HCT116 (cell line): ENCODE results near the gene ZNF775. TPM values are rescaled to one million over a fixed set of nuclear protein-coding genes. Genes with fewer than 3 reads are reported as not detected.

Experiments used
- ATAC-seq: fragments of 200-7000 bp; cut with Tn5 transposase; 2 replicates; pipeline ENCODE4 v1.9.1; 2020; ENCODE audit warnings: mild to moderate bottlenecking, moderate library complexity
- BruUV-seq: library from RNA; stranded (reverse); fragments of 400-500 nt; replicated peaks from 2 replicates; lab custom pipeline; 2021; lab: Mats Ljungman, UMichigan
- CTCF ChIA-PET: fragments of 300-600 bp; sonication (Branson Sonifier 250); formaldehyde crosslinking; loops from one replicate; lab custom pipeline; 2021; ENCODE audit warnings: antibody characterized with exemption; lab: Charles Lee
- POLR2A ChIA-PET: fragments of 300-600, 350-600 bp; sonication (Branson Sonifier 250); formaldehyde crosslinking; loops from one replicate; lab custom pipeline; 2021; ENCODE audit warnings: antibody characterized with exemption; lab: Charles Lee
- RAD21 ChIA-PET, 2 experiments: fragments of 300-600 bp; sonication (Branson Sonifier 250); formaldehyde crosslinking; loops; one replicate each; lab custom pipeline; 2023; ENCODE audit warnings: low total read pairs in 2 of 2; ENCODE audit not compliant: uncharacterized antibody in 2 of 2, unreplicated experiment in 2 of 2, low non-redundant PET in 1 of 2; lab: Charles Lee
- DNase-seq: peaks from one replicate; pipeline ENCODE4 v3.0.0-alpha.2; 2010; ENCODE audit warnings: low read depth, low spot score
- H2AFZ ChIP-seq: fragments of 200-600 bp; shearing (Covaris generic), sonication (generic); 2 replicates; pipeline ENCODE4 v1.6.1; 2017; ENCODE audit warnings: low read depth, mixed run types, mixed read lengths, antibody characterized with exemption, low read length; ENCODE audit not compliant: poor library complexity, severe bottlenecking
- H3K27ac ChIP-seq: 2 replicates; pipeline ENCODE4 v1.5.1; 2012; ENCODE audit warnings: low read depth, low read length
- H3K27me3 ChIP-seq: fragments of 200-600 bp; sonication (generic); 2 replicates; pipeline ENCODE4 v1.6.1; 2016; ENCODE audit warnings: mixed run types, low read length, mixed read lengths; ENCODE audit not compliant: insufficient read depth
- H3K36me3 ChIP-seq, 2 experiments: fragments of 200-500 bp in 1 of 2; fragments of 200-600 bp in 1 of 2; sonication (Bioruptor generic) in 1 of 2; sonication (generic) in 1 of 2; 2 replicates each; pipeline versions ENCODE4 v1.5.1 to v1.6.1; 2014 to 2016; ENCODE audit warnings: low read length in 2 of 2, inconsistent platforms in 1 of 2, mixed read lengths in 1 of 2, mixed run types in 1 of 2; ENCODE audit not compliant: insufficient read depth in 2 of 2, control insufficient read depth in 1 of 2
- H3K4me1 ChIP-seq, 2 experiments: fragments of 200-600 bp in 1 of 2; sonication (generic) in 1 of 2; 2 replicates each; pipeline versions ENCODE4 v1.5.1 to v1.6.1; 2012 to 2017; ENCODE audit warnings: low read length in 2 of 2, inconsistent platforms in 1 of 2, mild to moderate bottlenecking in 1 of 2, mixed read lengths in 1 of 2, mixed run types in 1 of 2, moderate library complexity in 1 of 2; ENCODE audit not compliant: insufficient read depth in 2 of 2, control insufficient read depth in 1 of 2
- H3K4me2 ChIP-seq: fragments of 200-600 bp; sonication (generic); 2 replicates; pipeline ENCODE4 v1.6.1; 2017; ENCODE audit warnings: mixed run types, low read length, mixed read lengths
- H3K4me3 ChIP-seq, 2 experiments: fragments of 200-600 bp in 1 of 2; sonication (generic) in 1 of 2; replicated peaks in 1 of 2; 2 replicates each; pipeline ENCODE4 v1.5.1; 2011 to 2016; ENCODE audit warnings: low read length in 2 of 2, control low read depth in 1 of 2, low read depth in 1 of 2, mild to moderate bottlenecking in 1 of 2, mixed read lengths in 1 of 2, mixed run types in 1 of 2
- H3K79me2 ChIP-seq: fragments of 200-600 bp; sonication (generic); 2 replicates; pipeline ENCODE4 v1.6.1; 2017; ENCODE audit warnings: mild to moderate bottlenecking, mixed run types, low read length, moderate library complexity, mixed read lengths; ENCODE audit not compliant: insufficient read depth
- H3K9ac ChIP-seq: fragments of 200-600 bp; sonication (generic); 2 replicates; pipeline ENCODE4 v1.6.1; 2016; ENCODE audit warnings: low read length, mixed read lengths
- H3K9me2 ChIP-seq: fragments of 200-600 bp; sonication (generic), shearing (Covaris generic); 2 replicates; pipeline ENCODE4 v1.6.1; 2017; ENCODE audit warnings: mixed run types, mild to moderate bottlenecking, moderate library complexity; ENCODE audit not compliant: insufficient read depth
- H3K9me3 ChIP-seq, 2 experiments: fragments of 200-500 bp in 1 of 2; fragments of 200-600 bp in 1 of 2; sonication (Bioruptor generic) in 1 of 2; sonication (generic) in 1 of 2; 2 replicates each; pipeline ENCODE4 v1.6.1; 2014 to 2017; ENCODE audit warnings: low read length in 2 of 2, mixed read lengths in 2 of 2, inconsistent platforms in 1 of 2, low read depth in 1 of 2, mild to moderate bottlenecking in 1 of 2, mixed run types in 1 of 2, moderate library complexity in 1 of 2; ENCODE audit not compliant: control insufficient read depth in 1 of 2, insufficient read depth in 1 of 2
- H4K20me1 ChIP-seq: fragments of 200-600 bp; sonication (generic), shearing (Covaris generic); 2 replicates; pipeline ENCODE4 v1.6.1; 2017; ENCODE audit warnings: mixed run types, mild to moderate bottlenecking, moderate library complexity; ENCODE audit not compliant: insufficient read depth
- CBX3 ChIP-seq: IDR thresholded peaks from 2 replicates; pipeline ENCODE4 v1.6.1; 2012; ENCODE audit warnings: low read depth
- CEBPB ChIP-seq: IDR thresholded peaks from 2 replicates; pipeline ENCODE4 v1.6.1; 2012; ENCODE audit warnings: low read depth
- EGR1 ChIP-seq: IDR thresholded peaks from 2 replicates; pipeline ENCODE4 v1.6.1; 2012; ENCODE audit warnings: low read depth
- JUND ChIP-seq: IDR thresholded peaks from 2 replicates; pipeline ENCODE4 v1.6.1; 2012
- POLR2A ChIP-seq: IDR thresholded peaks from 2 replicates; pipeline ENCODE4 v1.7.0; 2011; ENCODE audit warnings: borderline replicate concordance; ENCODE audit not compliant: insufficient read depth, insufficient read length; ENCODE audit errors: extremely low read depth
- POLR2AphosphoS5 ChIP-seq: IDR thresholded peaks from 2 replicates; pipeline ENCODE4 v1.6.1; 2011; ENCODE audit warnings: mild to moderate bottlenecking, low read depth, low read length, moderate library complexity
- RAD21 ChIP-seq: IDR thresholded peaks from 2 replicates; pipeline ENCODE4 v1.6.1; 2012; ENCODE audit warnings: low read depth, mild to moderate bottlenecking
- SIN3A ChIP-seq: IDR thresholded peaks from 2 replicates; pipeline ENCODE4 v1.6.1; 2012; ENCODE audit warnings: low read depth
- YY1 ChIP-seq: IDR thresholded peaks from 2 replicates; pipeline ENCODE4 v1.6.1; 2011; ENCODE audit warnings: low read length, low read depth, moderate library complexity, mild to moderate bottlenecking; ENCODE audit not compliant: insufficient replicate concordance; ENCODE audit errors: extremely low read depth
- ZFX ChIP-seq: fragments of 450-650 bp; IDR thresholded peaks from 2 replicates; pipeline ENCODE4 v1.6.1; 2017
- ZNF274 ChIP-seq: fragments of 200-500 bp; sonication (Bioruptor generic); IDR thresholded peaks from 2 replicates; pipeline ENCODE4 v1.6.1; 2014; ENCODE audit warnings: mild to moderate bottlenecking, low read depth, low read length, inconsistent platforms
- intact Hi-C: fragments of 100-400 bp; cut with micrococcal nuclease; formaldehyde crosslinking; loops from 2 replicates; pipeline ENCODE4 v1.10.0; 2022
- total RNA-seq: library from RNA; stranded (reverse); gene quantifications from one replicate; pipeline ENCODE4 v1.2.1, GENCODE V29; 2021; ENCODE audit not compliant: unreplicated experiment
- TF ChIP-seq, protein P1 (sequence below), 3 experiments: fragments of 200-600 bp in 1 of 3; sonication (generic) in 1 of 3; IDR thresholded peaks in 2 of 3; conservative IDR thresholded peaks in 1 of 3; 2 replicates each; pipeline ENCODE4 v1.5.1; 2012 to 2017; ENCODE audit warnings: low read depth in 2 of 3, low read length in 2 of 3, antibody characterized with exemption in 1 of 3, borderline replicate concordance in 1 of 3, control low read depth in 1 of 3, mild to moderate bottlenecking in 1 of 3, mixed read lengths in 1 of 3, mixed run types in 1 of 3, moderate library complexity in 1 of 3; ENCODE audit not compliant: insufficient read depth in 1 of 3
- TF ChIP-seq, protein P2 (sequence below): IDR thresholded peaks from 2 replicates; pipeline ENCODE4 v1.6.1; 2011; ENCODE audit warnings: mild to moderate bottlenecking, low read length, moderate library complexity; ENCODE audit not compliant: insufficient replicate concordance; ENCODE audit errors: extremely low read depth
- TF ChIP-seq, protein P3 (sequence below): IDR thresholded peaks from 2 replicates; pipeline ENCODE4 v1.6.1; 2012
- TF ChIP-seq, protein P4 (sequence below): IDR thresholded peaks from 2 replicates; pipeline ENCODE4 v1.6.1; 2012

ZNF775 gene
- total RNA-seq, 1 experiment from 2014 or later, result 4.5 TPM

DNA sequence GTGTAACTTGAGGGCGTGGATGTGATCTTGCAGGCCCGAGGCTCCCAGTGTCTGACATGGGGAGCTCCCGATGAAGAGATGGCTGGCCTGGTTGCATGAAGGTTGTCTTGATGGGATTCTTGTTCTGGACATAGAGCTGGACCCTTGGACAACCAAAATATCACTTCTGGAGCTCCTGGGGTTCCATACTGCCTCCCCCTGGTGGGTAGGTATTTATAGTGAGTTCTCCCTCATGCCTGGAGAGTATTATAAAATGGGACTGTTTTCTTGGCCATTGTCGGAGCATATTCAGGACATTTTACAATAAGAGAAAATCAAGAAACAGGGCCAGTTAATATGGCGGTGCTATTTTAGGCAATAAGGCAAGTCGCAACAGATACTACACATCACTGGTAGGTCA, 38.7 kb downstream of the ZNF775 start:
- H3K4me2 ChIP-seq, result no peak overlapping the region
- no peaks in the 10 kb centered on the region for H3K9me2 ChIP-seq
- no peak for TF ChIP-seq CEBPB
- TF ChIP-seq, protein P1, sequence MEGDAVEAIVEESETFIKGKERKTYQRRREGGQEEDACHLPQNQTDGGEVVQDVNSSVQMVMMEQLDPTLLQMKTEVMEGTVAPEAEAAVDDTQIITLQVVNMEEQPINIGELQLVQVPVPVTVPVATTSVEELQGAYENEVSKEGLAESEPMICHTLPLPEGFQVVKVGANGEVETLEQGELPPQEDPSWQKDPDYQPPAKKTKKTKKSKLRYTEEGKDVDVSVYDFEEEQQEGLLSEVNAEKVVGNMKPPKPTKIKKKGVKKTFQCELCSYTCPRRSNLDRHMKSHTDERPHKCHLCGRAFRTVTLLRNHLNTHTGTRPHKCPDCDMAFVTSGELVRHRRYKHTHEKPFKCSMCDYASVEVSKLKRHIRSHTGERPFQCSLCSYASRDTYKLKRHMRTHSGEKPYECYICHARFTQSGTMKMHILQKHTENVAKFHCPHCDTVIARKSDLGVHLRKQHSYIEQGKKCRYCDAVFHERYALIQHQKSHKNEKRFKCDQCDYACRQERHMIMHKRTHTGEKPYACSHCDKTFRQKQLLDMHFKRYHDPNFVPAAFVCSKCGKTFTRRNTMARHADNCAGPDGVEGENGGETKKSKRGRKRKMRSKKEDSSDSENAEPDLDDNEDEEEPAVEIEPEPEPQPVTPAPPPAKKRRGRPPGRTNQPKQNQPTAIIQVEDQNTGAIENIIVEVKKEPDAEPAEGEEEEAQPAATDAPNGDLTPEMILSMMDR (IDR thresholded peaks at IDR 0.05 in 2 of 3, conservative IDR thresholded peaks at IDR 0.05 in 1 of 3; ENCODE audit: borderline replicate concordance in 1 of 3, insufficient read depth in 1 of 3, low read depth in 2 of 3, low read length in 2 of 3), result peak; percentile 35 to 51 (median 41); a peak in 4 of 6 replicates
- no peak for TF ChIP-seq POLR2A
- no peak for TF ChIP-seq SIN3A
- TF ChIP-seq JUND, result no peak
- peaks cover 8 to 23% of the 10 kb centered on the region in 2 experiments; a peak in 3 of 4 replicates for H3K4me1 ChIP-seq
- ChIA-PET RAD21 (no interaction called here), CTCF (interaction anchor here (0.9 to 2.1 kb wide), 3 partner anchors 11 to 62 kb away, joined by 3 to 6 read pairs (median 3); no protein-coding TSS in a partner anchor), POLR2A (no interaction called here)
- DNase-seq (no peak), ATAC-seq (no peak)
- H3K4me3 ChIP-seq, result no peak overlapping the region
- no peak overlapping the region for H2AFZ ChIP-seq
- intact Hi-C loops, result no loop called here
- H3K79me2 ChIP-seq, result no peaks in the 10 kb centered on the region
- no peaks in the 10 kb centered on the region for H3K27me3 ChIP-seq
- H4K20me1 ChIP-seq, result no peaks in the 10 kb centered on the region
- no peak overlapping the region for H3K27ac ChIP-seq
- H3K9me3 ChIP-seq, result no peaks in the 10 kb centered on the region
- no TSS peak for BruUV-seq
- no peaks in the 10 kb centered on the region for H3K36me3 ChIP-seq
- H3K9ac ChIP-seq, result no peak overlapping the region

DNA sequence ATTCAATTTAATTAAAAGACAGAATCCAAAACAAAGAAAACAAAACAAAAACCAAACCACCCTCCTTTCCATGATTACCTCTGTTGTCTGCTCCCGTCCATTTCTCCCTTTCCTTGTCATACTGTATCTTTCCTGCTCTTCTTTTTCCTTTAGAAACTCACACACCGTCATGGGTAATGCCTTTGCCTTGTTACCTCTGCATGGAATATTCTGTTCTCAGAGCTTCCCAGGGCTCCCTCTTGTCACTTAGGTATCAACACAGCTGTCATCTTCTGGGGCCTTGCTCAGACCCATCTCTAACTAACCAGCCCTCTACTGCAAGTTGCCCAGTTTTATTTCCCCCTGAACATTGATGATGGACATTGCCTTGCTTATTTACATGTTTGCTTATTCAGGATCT, 41.1 kb downstream of the ZNF775 start:
- Histone ChIP-seq H3K9ac (no peak overlapping the region), H3K27ac (no peak overlapping the region), H3K27me3 (no peaks in the 10 kb centered on the region), H2AFZ (peak overlapping the region; percentile 99), H3K9me3 (no peaks in the 10 kb centered on the region), H3K4me2 (peak overlapping the region; percentile 56; the same call in 1 of the 2 replicates), H3K79me2 (no peaks in the 10 kb centered on the region), H3K4me1 (peaks cover 5 to 10% of the 10 kb centered on the region in 2 experiments; a peak in 3 of 4 replicates), H3K36me3 (no peaks in the 10 kb centered on the region), H3K4me3 (no peak overlapping the region), H3K9me2 (no peaks in the 10 kb centered on the region), H4K20me1 (no peaks in the 10 kb centered on the region)
- BruUV-seq, result no TSS peak
- POLR2A ChIA-PET, result no interaction called here
- DNase-seq (no peak), ATAC-seq (no peak)
- CTCF ChIA-PET, result no interaction called here
- RAD21 ChIA-PET, result no interaction called here
- intact Hi-C loops, result no loop called here
- TF ChIP-seq SIN3A (no peak), POLR2AphosphoS5 (no peak), JUND (no peak), CBX3 (no peak), ZNF274 (no peak), EGR1 (no peak), YY1 (no peak), ZFX (no peak), RAD21 (no peak)
- TF ChIP-seq, protein P2, sequence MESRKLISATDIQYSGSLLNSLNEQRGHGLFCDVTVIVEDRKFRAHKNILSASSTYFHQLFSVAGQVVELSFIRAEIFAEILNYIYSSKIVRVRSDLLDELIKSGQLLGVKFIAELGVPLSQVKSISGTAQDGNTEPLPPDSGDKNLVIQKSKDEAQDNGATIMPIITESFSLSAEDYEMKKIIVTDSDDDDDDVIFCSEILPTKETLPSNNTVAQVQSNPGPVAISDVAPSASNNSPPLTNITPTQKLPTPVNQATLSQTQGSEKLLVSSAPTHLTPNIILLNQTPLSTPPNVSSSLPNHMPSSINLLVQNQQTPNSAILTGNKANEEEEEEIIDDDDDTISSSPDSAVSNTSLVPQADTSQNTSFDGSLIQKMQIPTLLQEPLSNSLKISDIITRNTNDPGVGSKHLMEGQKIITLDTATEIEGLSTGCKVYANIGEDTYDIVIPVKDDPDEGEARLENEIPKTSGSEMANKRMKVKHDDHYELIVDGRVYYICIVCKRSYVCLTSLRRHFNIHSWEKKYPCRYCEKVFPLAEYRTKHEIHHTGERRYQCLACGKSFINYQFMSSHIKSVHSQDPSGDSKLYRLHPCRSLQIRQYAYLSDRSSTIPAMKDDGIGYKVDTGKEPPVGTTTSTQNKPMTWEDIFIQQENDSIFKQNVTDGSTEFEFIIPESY, result no peak
- TF ChIP-seq, protein P3, sequence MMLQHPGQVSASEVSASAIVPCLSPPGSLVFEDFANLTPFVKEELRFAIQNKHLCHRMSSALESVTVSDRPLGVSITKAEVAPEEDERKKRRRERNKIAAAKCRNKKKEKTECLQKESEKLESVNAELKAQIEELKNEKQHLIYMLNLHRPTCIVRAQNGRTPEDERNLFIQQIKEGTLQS, result no peak
- TF ChIP-seq, protein P4, sequence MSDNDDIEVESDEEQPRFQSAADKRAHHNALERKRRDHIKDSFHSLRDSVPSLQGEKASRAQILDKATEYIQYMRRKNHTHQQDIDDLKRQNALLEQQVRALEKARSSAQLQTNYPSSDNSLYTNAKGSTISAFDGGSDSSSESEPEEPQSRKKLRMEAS, result no peak
